RWPE2 (cell line): ENCODE data around the gene MAP3K8.

Experiments
- ATAC-seq: fragments of 200-7000 bp; cut with Tn5 transposase; 3 replicates; pipeline ENCODE4 v1.9.1; 2021; ENCODE audit warnings: low read depth
- DNase-seq: peaks from one replicate; pipeline ENCODE4 v3.0.0-alpha.2; 2020; ENCODE audit warnings: low spot score
- H3K27ac ChIP-seq: fragments of 450-650 bp; 2 replicates; pipeline ENCODE4 v1.5.1; 2017; ENCODE audit warnings: mild to moderate bottlenecking; ENCODE audit not compliant: poor library complexity, severe bottlenecking
- H3K27me3 ChIP-seq: fragments of 250-450 bp; sonication (Bioruptor Pico); 2 replicates; pipeline ENCODE4 v1.5.1; 2021; ENCODE audit warnings: mild to moderate bottlenecking, moderate library complexity; ENCODE audit not compliant: insufficient read depth, poor library complexity, severe bottlenecking
- H3K36me3 ChIP-seq: fragments of 250-450 bp; sonication (Bioruptor Pico); 2 replicates; pipeline ENCODE4 v1.5.1; 2020; ENCODE audit warnings: low read depth, mild to moderate bottlenecking, moderate library complexity
- H3K4me1 ChIP-seq: fragments of 250-450 bp; sonication (Bioruptor Pico); 2 replicates; pipeline ENCODE4 v1.5.1; 2021; ENCODE audit warnings: mild to moderate bottlenecking, moderate library complexity; ENCODE audit not compliant: insufficient read depth, poor library complexity, severe bottlenecking
- H3K4me3 ChIP-seq: fragments of 250-450 bp; sonication (Bioruptor Pico); 2 replicates; pipeline ENCODE4 v1.5.1; 2021; ENCODE audit warnings: mild to moderate bottlenecking, moderate library complexity; ENCODE audit not compliant: severe bottlenecking
- H3K9me3 ChIP-seq: fragments of 250-450 bp; sonication (Bioruptor Pico); 2 replicates; pipeline ENCODE4 v1.5.1; 2021; ENCODE audit warnings: mild to moderate bottlenecking, moderate library complexity; ENCODE audit not compliant: severe bottlenecking
- TF ChIP-seq, protein P1 (sequence below): fragments of 450-650 bp; IDR thresholded peaks from one replicate; pipeline ENCODE4 v1.5.1; 2017; ENCODE audit warnings: mild to moderate bottlenecking, moderate library complexity; ENCODE audit not compliant: poor library complexity, severe bottlenecking

The MAP3K8 gene

DNA sequence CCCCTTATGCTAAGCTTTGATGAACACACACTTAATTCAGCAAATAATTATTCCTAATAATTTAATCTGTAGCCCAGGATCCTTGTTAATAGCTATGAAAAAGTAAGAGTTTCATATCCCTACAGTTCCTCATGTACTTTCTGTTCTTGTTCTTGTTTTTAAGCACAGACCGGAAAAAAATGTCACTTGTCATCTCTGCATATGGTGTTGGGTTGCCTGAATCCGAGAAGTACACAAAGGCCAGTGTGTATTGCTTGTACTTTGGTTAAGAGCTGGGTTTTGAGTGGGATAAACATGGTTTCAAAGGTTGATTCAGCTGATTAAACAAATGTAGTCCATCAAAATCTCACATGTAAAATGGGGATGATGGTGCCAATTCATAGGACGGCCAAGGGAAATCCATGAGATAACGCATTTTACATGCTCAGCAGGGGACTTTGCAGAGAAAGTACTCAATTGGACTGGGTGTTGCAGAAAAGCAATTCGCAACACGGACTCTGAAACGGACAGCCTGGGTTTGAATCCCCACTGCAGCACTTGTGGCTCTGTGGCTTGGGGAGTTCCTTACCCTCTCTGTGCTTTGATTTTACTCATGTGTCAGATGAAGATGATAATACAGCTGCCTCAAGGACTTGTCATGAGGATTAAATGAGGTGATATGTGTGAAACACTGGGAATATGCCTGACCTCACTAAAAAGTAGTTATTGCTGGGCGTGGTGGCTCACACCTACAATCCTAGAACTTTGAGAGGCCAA is 71.7 kb downstream of the MAP3K8 start:
- no peaks in the 10 kb centered on the region for H3K27me3 ChIP-seq
- TF ChIP-seq, protein P1, sequence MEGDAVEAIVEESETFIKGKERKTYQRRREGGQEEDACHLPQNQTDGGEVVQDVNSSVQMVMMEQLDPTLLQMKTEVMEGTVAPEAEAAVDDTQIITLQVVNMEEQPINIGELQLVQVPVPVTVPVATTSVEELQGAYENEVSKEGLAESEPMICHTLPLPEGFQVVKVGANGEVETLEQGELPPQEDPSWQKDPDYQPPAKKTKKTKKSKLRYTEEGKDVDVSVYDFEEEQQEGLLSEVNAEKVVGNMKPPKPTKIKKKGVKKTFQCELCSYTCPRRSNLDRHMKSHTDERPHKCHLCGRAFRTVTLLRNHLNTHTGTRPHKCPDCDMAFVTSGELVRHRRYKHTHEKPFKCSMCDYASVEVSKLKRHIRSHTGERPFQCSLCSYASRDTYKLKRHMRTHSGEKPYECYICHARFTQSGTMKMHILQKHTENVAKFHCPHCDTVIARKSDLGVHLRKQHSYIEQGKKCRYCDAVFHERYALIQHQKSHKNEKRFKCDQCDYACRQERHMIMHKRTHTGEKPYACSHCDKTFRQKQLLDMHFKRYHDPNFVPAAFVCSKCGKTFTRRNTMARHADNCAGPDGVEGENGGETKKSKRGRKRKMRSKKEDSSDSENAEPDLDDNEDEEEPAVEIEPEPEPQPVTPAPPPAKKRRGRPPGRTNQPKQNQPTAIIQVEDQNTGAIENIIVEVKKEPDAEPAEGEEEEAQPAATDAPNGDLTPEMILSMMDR, result no peak
- no peak overlapping the region for H3K4me3 ChIP-seq
- H3K9me3 ChIP-seq, result no peaks in the 10 kb centered on the region
- H3K27ac ChIP-seq, result no peak overlapping the region
- no peaks in the 10 kb centered on the region for H3K4me1 ChIP-seq
- ATAC-seq (no peak), DNase-seq (no peak)
- H3K36me3 ChIP-seq, result no peaks in the 10 kb centered on the region

DNA sequence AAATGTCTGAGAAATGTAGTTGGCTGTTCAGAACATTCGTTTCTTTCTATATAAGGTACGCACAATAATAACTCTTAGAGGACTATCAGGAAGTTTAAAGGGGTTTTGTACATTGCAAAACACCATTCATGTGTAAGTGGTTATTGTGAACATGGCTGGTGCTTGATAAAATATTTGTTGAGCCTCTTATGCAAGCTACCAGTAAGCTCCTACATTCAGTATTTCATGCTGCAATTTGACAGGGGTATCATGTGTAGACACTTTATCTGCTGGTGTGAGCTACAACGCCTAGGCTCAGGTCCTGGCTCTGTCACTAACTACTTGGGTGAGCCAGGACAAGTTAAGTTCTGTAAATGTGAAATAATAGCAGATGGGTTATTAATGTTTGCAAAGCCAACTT is 75.5 kb downstream of the MAP3K8 start:
- TF ChIP-seq, protein P1, result no peak

DNA sequence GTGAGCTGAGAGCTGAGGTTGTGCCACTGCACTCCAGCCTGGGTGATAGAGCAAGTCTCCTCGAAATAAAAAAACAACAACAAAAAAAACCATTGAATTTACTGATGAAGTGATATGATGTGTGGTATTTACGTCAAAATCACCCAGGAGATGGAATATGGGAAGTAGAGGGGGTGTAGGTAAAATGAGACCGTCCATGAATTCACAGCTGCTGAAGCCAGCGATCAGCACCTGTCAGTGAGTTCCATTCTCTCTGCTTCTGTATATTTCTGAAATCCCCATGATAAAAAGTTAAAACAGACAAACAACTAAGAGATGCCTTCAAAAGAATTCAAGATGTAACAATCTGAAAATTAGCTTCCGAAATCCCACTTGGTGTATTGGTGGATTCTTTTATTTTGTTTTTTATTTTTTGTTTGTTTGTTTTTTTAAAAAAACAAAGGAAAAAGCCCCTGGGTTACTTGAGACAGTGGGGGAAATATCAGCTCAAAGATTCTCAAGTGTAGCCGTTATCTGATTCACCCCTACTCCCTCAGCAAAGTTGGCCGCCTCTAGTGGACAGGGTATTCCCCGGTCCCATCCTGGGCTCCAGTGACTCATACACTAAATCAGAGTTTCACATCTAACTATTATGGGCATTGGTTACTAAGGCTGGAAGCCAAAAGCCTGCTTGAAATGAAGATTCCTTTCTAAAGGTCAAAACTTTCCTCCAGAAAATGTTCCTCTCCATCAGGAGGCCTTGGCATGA is 76.4 kb downstream of the MAP3K8 start:
- ATAC-seq, result peak; percentile 89
- H3K27ac ChIP-seq, result no peak overlapping the region
- no peaks in the 10 kb centered on the region for H3K27me3 ChIP-seq
- no peak overlapping the region for H3K4me3 ChIP-seq
- H3K9me3 ChIP-seq, result no peaks in the 10 kb centered on the region
- no peaks in the 10 kb centered on the region for H3K36me3 ChIP-seq
- no peak for DNase-seq
- TF ChIP-seq, protein P1, result peak; percentile 7
- no peaks in the 10 kb centered on the region for H3K4me1 ChIP-seq

More for the DNA sequence above, 75.5 kb downstream of the MAP3K8 start:
- Histone ChIP-seq H3K27me3 (no peaks in the 10 kb centered on the region), H3K27ac (no peak overlapping the region), H3K4me1 (no peaks in the 10 kb centered on the region), H3K4me3 (no peak overlapping the region), H3K36me3 (no peaks in the 10 kb centered on the region), H3K9me3 (no peaks in the 10 kb centered on the region)
- ATAC-seq (no peak), DNase-seq (no peak)

DNA sequence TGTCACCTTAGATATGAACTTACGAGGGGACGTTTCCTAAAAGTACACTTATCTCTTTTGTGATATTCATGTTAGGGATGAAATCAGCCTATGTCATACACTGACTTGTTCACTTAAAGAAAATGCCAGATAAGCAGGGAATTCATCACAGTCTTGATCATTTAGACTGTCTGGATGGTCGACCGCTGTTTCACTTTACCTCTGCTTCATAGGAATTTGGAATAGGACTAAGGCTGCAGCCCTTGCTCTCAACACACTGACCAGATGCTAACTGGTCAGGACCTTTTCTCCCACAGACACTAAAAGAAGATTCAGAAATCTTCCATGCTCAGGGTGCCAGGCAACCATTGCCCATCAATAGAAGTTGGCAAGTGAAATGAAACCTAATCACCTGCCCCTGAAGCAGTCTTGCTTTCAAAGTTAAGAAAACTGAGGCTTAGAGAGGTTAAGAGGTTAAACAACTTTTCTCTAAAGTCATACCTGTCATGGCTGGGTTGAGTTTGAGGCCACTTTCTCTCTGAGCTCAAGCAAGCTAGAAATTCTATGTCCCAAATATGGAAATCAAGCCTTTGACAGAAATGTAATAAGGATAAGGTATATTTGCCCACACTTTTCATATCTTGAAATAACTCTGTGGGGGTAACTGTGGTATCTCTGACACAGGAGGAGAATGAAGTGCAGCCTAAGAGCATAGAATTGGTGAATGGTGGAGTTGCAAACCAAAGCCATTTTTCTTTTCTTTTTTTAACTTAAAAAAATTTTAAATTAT is 77.1 kb downstream of the MAP3K8 start:
- H3K4me1 ChIP-seq, result no peaks in the 10 kb centered on the region
- no peaks in the 10 kb centered on the region for H3K27me3 ChIP-seq
- no peaks in the 10 kb centered on the region for H3K36me3 ChIP-seq
- DNase-seq (no peak), ATAC-seq (no peak)
- no peak overlapping the region for H3K4me3 ChIP-seq
- TF ChIP-seq, protein P1, result no peak
- no peaks in the 10 kb centered on the region for H3K9me3 ChIP-seq
- H3K27ac ChIP-seq, result no peak overlapping the region
